Suprapubic skin (tissue), 4 donors: ENCODE data around the gene SH3TC1.

ENCODE experiments used
- EP300 ChIP-seq: sonication (generic); formaldehyde crosslinking; IDR thresholded peaks from one replicate; pipeline ENCODE4 v1.6.1; 2017; ENCODE audit warnings: antibody characterized with exemption
- POLR2A ChIP-seq, 2 donors: fragments of 450-650 bp; IDR thresholded peaks; one replicate each; pipeline ENCODE4 v1.6.1; 2017; ENCODE audit warnings: antibody characterized with exemption in 2 of 2, mild to moderate bottlenecking in 2 of 2, moderate library complexity in 2 of 2
- POLR2AphosphoS5 ChIP-seq, 3 donors: sonication (generic); formaldehyde crosslinking; IDR thresholded peaks; one replicate each; pipeline ENCODE4 v1.6.1; 2017; ENCODE audit warnings: antibody characterized with exemption in 3 of 3
- TF ChIP-seq, protein P1 (sequence below), 2 donors: fragments of 200-600 bp in 1 of 2; fragments of 450-650 bp in 1 of 2; sonication (generic) in 1 of 2; IDR thresholded peaks; one replicate each; pipeline ENCODE4 v1.5.1; 2016 to 2019; ENCODE audit warnings: antibody characterized with exemption in 2 of 2, mild to moderate bottlenecking in 1 of 2, moderate library complexity in 1 of 2

DNA sequence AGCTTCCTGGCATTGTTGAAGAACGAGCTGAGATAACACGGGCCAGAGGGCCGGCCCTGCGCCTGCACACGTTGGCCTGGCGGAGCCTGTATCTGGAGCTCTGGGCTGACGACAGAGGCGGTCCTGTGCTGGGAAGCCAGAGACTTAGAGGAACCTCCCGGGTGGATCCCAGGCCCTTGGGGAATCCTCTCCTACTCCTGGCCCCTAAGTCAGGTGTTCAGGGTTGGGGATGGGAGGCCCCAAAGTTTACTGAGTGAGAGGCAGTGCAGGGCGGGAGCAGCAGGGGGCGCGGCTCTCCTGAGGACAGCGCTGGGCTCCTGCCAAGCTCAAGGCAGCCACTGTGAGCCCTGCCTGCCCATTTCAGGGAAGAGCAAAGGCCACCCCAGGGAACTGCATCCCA, 68.0 kb downstream of the SH3TC1 start:
- TF ChIP-seq, protein P1, sequence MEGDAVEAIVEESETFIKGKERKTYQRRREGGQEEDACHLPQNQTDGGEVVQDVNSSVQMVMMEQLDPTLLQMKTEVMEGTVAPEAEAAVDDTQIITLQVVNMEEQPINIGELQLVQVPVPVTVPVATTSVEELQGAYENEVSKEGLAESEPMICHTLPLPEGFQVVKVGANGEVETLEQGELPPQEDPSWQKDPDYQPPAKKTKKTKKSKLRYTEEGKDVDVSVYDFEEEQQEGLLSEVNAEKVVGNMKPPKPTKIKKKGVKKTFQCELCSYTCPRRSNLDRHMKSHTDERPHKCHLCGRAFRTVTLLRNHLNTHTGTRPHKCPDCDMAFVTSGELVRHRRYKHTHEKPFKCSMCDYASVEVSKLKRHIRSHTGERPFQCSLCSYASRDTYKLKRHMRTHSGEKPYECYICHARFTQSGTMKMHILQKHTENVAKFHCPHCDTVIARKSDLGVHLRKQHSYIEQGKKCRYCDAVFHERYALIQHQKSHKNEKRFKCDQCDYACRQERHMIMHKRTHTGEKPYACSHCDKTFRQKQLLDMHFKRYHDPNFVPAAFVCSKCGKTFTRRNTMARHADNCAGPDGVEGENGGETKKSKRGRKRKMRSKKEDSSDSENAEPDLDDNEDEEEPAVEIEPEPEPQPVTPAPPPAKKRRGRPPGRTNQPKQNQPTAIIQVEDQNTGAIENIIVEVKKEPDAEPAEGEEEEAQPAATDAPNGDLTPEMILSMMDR (IDR thresholded peaks at IDR 0.05) = peak; percentile 16 to 68
- no peak for TF ChIP-seq POLR2A (IDR thresholded peaks at IDR 0.05)
- no peak for TF ChIP-seq POLR2AphosphoS5 (IDR thresholded peaks at IDR 0.05)
- TF ChIP-seq EP300 = no peak
